Gastrocnemius medialis (tissue), 4 donors: ENCODE data around the gene IGF2.

Source experiments
- CTCF ChIP-seq, 5 experiments: fragments of 450-650 bp in 3 of 5; fragments of 200-600 bp in 2 of 5; sonication (generic) in 2 of 5; IDR thresholded peaks in 4 of 5; conservative IDR thresholded peaks in 1 of 5; 1 replicate in 4 of 5; 2 replicates in 1 of 5; pipeline ENCODE4 v1.5.1; 2016 to 2019; ENCODE audit warnings: antibody characterized with exemption in 5 of 5, mild to moderate bottlenecking in 3 of 5, moderate library complexity in 3 of 5
- POLR2A ChIP-seq, 2 donors: fragments of 450-650 bp; IDR thresholded peaks; one replicate each; pipeline ENCODE4 v1.6.1; 2017; ENCODE audit warnings: antibody characterized with exemption in 2 of 2, mild to moderate bottlenecking in 2 of 2, moderate library complexity in 2 of 2

- TF ChIP-seq CTCF (IDR thresholded peaks at IDR 0.05 in 4 of 5, conservative IDR thresholded peaks at IDR 0.05 in 1 of 5) (no peak), POLR2A (IDR thresholded peaks at IDR 0.05) (no peak)
These were observed 30.3 kb downstream of the IGF2 start for GRCh38 chr11:2108675-2109491.
